Astrocyte of the hippocampus (primary cell): ENCODE results near the gene SPNS2.
"Not testable (repeated sequence)": the region's sequence is repeated elsewhere in the genome, so short reads cannot be mapped to it uniquely, and the experiment has no call there.

Experiments used
- DNase-seq: peaks from one replicate; pipeline ENCODE4 v3.0.0; 2011; ENCODE audit warnings: low read depth, low spot score

SPNS2 gene

DNA sequence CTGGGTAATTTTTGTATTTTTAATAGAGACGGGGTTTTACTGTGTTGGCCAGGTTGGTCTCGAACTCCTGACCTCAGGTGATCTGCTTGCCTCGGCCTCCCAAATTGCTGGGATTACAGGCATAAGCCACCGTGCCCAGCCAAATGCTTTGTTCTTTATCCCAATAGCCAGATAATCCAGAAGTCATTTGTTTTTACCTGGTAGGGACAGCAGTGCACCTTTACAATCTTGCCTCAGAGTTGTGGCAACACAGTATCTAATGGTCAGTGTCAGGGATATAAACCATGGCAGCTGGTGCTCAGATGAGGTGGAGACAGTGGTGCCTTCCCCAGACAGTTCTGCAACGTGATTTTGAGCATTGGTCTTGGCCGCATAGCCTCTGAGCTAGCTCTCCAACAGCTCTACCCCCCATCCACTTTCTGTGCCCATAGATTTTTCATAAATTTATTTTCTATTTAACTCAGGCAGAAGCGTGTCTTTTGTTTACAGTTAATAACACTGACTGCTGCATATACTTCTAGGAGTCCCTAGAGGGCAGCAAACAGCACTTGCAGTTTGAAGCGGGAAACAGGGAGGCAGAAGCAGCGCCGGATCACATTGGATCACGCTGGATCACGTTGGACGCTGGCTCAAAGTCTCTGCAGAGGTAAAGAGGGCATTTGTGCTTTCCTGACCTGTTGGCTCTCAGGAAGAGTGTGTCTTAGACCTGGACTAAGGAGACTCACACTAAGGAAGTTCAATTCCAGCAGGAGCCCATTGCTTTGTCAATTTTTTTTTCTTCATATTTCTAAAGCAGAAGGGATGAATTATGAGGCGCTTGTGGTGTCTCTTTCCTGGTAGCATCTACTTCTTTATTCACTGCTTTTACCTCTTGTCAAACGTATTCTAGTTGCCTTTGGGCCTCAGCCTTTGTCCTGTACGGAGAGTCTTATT, 66.8 kb downstream of the SPNS2 start:
- DNase-seq: peak; percentile 77

GRCh38 chr17:4566785-4567184, 68.1 kb downstream of the SPNS2 start:
- DNase-seq: peak; percentile 74

DNA sequence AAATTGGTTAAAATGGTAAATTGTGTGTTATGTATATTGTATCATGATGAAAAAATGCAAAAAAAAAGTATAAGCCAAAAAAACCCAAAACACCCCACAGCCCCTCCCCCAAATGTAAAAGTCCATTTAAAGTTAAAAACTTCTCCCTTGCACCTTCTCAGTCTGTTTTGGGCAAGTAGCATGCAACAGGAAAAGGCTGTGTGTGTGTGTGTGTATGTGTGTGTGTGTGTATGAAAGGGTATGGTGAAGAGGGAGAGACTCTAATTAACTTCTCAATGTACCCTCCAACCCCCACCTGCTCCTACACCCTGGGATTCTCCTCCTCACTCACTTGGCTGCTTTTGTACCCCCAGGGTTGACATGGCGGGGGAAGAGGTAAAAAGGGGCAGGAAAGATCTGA, 70.9 kb downstream of the SPNS2 start:
- DNase-seq: no peak

- no peak for DNase-seq
These were observed 73.5 kb downstream of the SPNS2 start for GRCh38 chr17:4572131-4572530.

GRCh38 chr17:4573115-4573514, 74.4 kb downstream of the SPNS2 start:
- no peak for DNase-seq

GRCh38 chr17:4573669-4574068, 75.0 kb downstream of the SPNS2 start:
- no peak for DNase-seq

GRCh38 chr17:4574448-4575045, 75.9 kb downstream of the SPNS2 start:
- no peak for DNase-seq

DNA sequence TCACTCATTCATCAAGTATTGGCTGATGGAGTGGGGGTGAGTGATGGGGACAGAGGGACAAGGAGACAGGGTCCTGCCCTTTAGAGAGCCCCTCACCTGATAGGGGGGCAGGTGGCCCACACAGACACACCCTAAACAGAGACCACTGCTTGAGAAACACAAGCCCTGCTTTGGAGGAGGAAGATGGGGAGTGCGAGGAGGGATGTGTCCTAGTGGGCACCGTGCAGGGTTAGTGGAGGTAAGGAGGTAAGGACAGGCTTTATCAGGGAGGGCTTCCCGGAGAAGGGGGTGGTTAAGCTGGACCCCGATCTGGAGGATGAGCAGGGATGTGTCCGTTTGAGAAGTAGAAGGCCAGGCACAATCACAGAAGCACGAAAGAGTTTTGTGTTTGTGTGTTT, 77.5 kb downstream of the SPNS2 start:
- DNase-seq: no peak

GRCh38 chr17:4576729-4577322, 78.1 kb downstream of the SPNS2 start:
- no peak for DNase-seq

DNA sequence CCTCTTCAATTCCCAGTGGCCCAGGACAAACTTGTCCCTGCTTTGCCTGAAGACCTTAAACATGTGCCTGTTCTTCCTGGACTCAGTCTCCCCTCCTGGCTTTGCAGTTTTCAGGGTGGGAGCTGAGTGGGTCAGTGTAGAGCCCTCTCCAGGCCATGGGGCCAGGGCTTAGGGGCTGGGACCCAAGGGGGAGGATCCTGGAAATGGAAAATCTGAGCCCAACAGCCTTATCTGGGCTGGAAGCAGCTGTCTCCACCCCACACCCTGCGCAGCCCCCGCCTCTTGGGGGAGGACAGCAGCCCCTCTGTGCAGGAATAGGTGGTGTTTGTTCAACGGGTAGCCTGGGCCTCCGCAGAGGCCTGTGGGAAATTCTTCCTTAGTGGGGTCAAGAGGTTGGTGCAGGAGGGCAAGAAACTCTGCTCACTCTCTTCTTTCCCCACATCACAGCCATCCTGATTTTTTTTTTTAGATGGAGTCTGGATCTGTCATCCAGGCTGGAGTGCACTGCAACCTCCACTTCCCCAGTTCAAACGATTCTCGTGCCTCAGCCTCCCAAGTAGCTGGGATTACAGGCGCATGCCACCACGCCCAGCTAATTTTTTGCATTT, 78.8 kb downstream of the SPNS2 start:
- no peak for DNase-seq

DNA sequence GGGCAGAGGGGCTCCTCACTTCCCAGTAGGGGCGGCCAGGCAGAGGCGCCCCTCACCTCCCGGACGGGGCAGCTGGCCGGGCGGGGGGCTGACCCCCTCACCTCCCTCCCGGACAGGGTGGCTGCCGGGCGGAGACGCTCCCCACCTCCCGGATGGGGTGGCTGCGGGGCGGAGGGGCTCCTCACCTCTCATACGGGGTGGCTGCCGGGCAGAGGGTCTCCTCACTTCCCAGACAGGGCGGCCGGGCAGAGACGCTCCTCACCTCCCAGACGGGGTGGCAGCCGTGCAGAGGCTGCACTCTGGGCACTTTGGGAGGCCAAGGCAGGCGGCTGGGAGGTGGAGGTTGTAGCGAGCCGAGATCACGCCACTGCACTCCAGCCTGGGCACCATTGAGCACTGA, 79.7 kb downstream of the SPNS2 start:
- DNase-seq: not testable (repeated sequence)

DNA sequence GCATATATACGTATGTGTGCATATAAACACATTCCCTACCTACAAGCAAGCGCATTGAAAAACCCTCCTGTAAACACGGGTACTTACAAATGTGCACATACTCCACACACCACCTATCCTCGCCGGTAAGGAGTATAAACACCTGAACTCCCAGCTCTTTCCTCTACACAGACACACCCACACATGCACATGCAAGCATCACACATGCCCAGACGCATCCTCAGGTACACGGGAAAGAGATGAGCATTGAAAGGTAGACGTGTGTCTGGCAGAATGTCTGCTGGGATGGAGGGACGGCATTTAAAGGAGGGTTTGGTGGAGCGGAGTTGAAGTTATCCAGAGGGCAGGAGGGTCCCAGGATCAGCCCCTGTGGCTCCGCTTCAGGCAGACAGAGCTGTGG, 81.0 kb downstream of the SPNS2 start:
- no peak for DNase-seq

- no peak for DNase-seq
These were observed 81.6 kb downstream of the SPNS2 start for GRCh38 chr17:4580291-4580690.

DNA sequence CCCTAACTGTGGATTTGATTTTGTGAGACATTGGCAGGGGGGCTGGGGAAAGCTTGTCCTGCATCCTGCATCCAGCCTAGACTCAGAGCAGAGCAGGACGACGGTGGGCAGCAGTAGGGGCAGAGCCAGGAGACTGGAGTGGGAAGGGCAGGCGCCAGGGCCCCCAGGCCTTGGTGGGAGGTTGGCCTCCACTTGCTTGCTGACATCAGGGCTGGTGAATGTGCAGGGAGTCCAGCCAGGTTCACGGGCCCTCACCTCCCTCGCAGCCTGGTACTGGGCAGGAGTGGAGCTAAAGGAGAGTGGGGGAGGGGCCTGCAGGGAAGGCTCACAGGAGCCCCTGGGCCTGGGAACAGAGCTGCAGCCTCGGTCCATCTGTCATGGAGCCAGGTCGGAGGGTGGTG, 83.4 kb downstream of the SPNS2 start:
- no peak for DNase-seq

DNA sequence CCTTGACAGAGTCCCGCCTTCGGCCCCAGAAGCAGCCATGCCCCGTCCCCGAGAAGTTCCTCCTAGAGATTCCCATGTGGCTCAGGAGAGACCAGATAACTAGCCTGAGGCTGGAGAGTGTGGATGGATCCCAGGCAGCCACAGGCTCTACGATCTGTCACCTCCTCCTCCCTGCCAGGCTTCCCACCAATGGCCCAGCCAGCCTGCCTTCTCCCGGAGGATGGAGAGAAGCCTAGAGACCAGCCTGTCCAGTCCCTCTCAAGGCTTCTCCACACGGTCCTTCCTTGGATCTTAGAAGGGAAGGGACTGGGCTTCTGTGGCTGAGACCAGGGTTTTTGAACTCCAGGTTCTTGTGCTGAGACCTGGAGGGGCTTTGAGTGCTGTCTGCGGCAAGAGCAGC, 84.0 kb downstream of the SPNS2 start:
- no peak for DNase-seq

DNA sequence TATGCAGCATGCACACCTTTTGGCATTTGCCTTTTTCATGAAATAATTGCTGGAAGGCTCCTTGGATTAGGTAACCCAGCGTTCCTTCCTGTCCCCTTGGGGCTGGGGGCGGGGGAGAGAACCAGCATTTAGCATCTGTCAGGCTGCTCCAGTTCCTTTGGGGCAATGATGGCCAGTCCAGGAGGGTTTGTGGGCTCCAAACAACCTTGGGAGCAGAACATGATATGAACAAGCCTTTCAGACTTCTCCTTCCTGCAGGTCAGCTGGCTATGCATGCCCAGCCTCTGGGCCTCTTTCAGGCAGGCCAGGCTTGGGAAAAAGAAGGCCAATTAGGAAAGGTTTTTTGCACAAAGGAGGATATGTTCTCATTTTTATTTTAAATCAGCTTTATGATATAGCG, 84.5 kb downstream of the SPNS2 start:
- no peak for DNase-seq

GRCh38 chr17:4583782-4584100, 85.1 kb downstream of the SPNS2 start:
- DNase-seq: peak; percentile 41

GRCh38 chr17:4584101-4584916, 85.6 kb downstream of the SPNS2 start, which contains the start of gene SMTNL2:
Gene SMTNL2, plus strand, starts transcription at chr17:4584529. Its CDS starts 77 bp downstream, at chr17:4584606.
- DNase-seq: peak; percentile 27

GRCh38 chr17:4584917-4585637, 86.4 kb downstream of the SPNS2 start:
- no peak for DNase-seq

- DNase-seq: no peak
These were observed 86.9 kb downstream of the SPNS2 start for GRCh38 chr17:4585638-4585994.

GRCh38 chr17:4586043-4586442, 87.4 kb downstream of the SPNS2 start:
- DNase-seq: no peak
